NOMO-1 (cell line): Measurements from ENCODE around the gene MAP4K1.

Source experiments
- DNase-seq, 2 experiments: peaks; one replicate each; lab custom pipeline; 2025; ENCODE audit not compliant: unreplicated experiment in 2 of 2; lab: John Stamatoyannopoulos, UW

MAP4K1 gene

DNA sequence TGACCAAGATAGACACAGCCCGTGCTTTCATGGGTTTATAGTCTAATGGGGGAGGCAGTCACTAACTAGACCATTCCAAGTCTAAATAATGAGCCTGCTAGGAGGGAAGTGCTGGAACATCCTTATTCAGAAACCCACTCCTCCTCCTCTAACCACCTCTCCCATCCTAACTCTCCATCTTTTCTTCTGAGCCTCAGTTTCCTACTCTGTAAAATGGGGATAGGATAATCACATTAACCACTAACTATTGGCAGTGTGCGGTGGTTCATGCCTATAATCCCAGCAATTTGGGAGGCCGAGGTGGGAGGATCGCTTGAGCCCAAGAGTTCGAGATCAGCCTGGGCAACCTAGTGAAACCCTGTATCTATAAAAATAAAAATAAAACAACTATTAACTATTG, 68.7 kb downstream of the MAP4K1 start:
- no peak for DNase-seq

DNA sequence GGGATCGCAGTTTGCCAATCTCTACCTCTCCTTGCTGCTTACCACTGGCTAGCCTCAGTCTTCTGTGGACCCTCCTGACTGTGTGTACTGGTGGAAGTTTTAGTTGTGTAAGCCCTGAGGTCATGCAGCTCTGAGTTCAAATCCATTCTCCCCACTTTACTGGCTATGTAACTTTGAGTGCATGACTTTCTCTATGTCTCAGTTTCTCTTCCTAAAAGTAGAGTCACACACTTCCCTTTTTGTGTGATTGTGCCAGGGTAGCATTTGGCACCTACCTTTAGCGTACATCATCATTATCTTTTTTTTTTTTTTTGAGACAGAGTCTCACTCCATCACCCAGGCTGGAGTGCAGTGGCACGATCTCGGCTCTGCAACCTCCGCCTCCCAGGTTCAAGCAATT, 70.3 kb downstream of the MAP4K1 start:
- DNase-seq = peak in 1 of 2 experiments; percentile 50

- peak in 1 of 2 experiments; percentile 16 for DNase-seq
Observed at GRCh38 chr19:38545596-38545995, 72.2 kb downstream of the MAP4K1 start.

DNA sequence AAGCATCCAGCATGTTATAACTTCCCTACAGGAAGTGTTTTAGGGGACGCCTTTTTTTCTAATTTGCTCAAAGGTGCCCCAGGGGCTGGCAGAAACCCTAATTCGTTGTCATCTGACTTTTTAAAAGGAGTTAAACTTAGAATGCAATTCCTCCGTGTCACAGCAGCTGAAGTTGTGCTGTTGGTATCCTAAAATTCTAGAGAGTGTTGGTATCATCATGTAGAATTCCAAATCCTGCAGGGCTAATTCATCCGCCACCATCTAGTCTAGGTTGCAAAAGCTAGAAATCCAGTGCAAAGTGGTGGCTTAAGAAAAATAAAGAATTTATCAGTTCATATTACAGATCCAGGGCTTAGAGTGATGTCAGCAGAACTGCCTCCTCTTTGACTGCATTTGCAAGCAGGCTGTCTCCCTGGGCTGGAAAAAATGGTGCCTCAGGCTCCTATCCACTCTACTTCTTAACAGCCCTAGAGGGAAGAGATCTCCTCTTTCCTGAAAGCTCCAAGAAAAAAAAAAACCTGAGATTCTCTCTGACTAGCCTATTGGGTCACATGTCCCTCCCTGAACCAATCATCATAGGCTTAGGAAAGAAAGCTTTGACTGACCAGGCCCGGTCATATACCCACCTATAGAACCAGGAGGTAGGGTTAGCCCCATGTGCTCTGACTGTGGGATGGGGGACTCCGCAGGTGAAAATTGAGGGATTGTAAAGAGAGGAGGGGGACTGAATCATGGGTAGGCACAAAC, 73.0 kb downstream of the MAP4K1 start:
- DNase-seq = no peak

DNA sequence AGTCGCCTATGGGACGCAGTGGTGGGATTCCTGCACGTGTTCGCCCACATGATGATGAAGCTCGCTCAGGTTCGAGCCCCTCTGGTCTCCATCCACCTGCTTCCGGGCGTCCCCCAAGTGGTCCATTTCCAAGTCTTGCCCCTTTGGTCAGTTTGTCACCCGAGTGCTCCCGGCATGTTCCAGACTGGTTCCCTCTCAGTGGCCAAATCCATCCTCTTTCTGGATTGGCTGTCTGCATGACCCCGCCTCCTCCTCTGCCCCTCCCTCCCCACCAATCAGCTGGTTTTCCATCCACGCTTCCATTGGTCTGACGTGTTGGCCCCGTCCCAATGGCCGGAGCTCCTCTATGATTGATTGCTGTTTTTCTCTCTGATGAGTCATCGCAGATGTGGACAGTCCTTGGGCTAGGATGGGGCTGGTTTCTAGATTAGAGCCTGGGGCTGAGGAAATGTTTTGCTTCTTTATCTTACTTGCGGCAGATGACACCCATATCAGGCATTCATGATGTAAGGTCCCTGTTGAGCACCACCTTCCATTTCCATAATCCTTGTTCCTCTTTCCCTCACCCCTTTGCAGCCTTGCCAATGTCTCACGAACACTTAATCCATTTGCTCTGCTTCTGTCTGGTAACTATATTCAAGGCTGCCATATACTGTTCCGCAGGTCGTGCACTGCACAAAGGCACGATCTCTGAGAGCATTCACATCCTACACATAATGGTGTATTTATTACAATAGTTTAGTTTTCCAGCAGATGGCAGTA, 73.8 kb downstream of the MAP4K1 start:
- DNase-seq = peak; percentile 65 to 82

GRCh38 chr19:38543286-38543806, 74.4 kb downstream of the MAP4K1 start:
- no peak for DNase-seq

- DNase-seq = no peak
Observed at GRCh38 chr19:38542040-38542439, 75.7 kb downstream of the MAP4K1 start.

GRCh38 chr19:38539751-38540150, 78.0 kb downstream of the MAP4K1 start:
- no peak for DNase-seq

DNA sequence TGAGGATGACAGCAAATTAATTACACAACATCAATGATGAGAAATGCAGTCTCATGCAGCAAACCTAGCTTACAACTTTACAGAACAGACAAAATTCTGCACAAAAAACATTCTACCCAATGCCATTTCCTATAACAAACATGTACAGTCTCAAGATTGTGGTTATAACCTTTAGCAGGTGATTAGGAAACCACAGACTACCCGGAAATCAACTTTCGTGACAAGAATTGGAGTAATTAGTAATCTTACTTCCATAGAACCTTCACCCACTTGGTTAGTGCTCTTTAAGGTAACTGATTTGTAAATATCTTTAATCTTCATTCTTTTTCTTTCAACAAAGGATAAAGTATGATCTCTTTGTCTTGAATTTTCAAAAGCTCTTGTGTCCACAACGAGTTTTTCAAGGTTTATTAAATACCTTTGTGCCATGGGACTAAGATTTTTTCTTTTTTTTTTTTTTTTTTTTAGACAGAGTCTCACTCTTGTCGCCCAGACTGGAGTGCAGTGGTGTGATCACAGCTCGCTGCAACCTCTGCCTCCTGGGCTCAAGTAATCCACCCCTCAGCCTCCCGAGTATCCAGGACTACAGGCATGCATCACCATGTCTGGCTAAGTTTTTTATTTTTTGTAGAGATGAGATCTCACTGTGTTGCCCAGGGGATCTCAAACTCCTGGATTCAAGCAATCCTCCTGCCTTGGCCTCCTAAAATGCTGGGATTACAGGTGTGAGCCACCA, 78.8 kb downstream of the MAP4K1 start:
- peak in 1 of 2 experiments; percentile 66 for DNase-seq

- DNase-seq = no peak
Observed at GRCh38 chr19:38538386-38538785, 79.4 kb downstream of the MAP4K1 start.
